Measurements from ENCODE around the gene HPSE2.
"Not testable (repeated sequence)": the region's sequence is repeated elsewhere in the genome, so short reads cannot be mapped to it uniquely, and the experiment has no call there.

DNA sequence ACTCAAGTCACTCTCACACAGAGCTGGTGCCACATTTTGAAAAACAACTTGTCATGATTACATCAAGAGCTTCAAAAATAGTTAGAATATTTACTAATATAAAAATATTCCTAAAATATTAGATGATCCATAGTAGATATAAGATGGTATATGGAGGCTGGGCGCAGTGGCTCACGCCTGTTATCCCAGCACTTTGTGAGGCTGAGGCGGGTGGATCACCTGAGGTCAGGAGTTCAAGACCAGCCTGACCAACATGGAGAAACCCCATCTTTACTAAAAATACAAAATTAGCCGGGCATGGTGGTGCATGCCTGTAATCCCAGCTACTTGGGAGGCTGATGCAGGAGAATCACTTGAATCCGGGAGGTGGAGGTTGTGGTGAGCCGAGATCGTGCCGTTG is 327.4 kb downstream of the HPSE2 start:
- TF ChIP-seq, protein P1, sequence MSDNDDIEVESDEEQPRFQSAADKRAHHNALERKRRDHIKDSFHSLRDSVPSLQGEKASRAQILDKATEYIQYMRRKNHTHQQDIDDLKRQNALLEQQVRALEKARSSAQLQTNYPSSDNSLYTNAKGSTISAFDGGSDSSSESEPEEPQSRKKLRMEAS (IDR thresholded peaks at IDR 0.05): not testable (repeated sequence)
- TF ChIP-seq CTCF (IDR thresholded peaks at IDR 0.05 in 2 of 3, conservative IDR thresholded peaks at IDR 0.05 in 1 of 3; ENCODE audit: borderline replicate concordance in 1 of 3, insufficient read depth in 1 of 3, low read depth in 2 of 3, low read length in 2 of 3); ZNF274 (IDR thresholded peaks at IDR 0.05; ENCODE audit: low read depth, low read length); POLR2AphosphoS5 (IDR thresholded peaks at IDR 0.05; ENCODE audit: low read depth, low read length); EZH2phosphoT487 (IDR thresholded peaks at IDR 0.05; ENCODE audit: borderline replicate concordance); POLR2A (IDR thresholded peaks at IDR 0.05; ENCODE audit: borderline replicate concordance, extremely low read depth, insufficient read depth, insufficient read length): not testable (repeated sequence)

Data from HCT116 (cell line).